ENCODE results near the gene HS3ST1. TPM values are rescaled to one million over a fixed set of nuclear protein-coding genes. Genes with fewer than 3 reads are reported as not detected.

Gene HS3ST1
- total RNA-seq, 1 experiment from 2014 or later, result 4.2 TPM

DNA sequence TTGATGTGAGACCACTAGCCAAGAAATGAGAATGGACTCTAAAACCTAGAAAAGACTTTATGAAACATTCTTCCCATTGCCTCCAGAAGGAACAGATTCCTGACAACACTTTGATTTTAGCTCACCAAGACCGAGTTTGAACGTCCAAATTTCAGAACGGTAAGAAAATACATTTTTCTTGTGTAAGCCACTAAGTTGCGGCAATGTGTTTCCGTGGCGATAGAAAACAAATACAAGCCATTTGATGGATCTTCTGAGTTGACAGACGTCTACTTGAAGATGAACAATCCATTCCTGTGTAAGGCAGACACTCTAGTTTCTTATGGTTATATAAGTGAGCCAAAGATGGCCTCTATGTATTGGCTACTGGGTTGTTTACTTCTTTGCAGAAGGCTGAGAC, 52.5 kb downstream of the HS3ST1 start:
- H3K79me2 ChIP-seq (ENCODE audit: low read length), result no peaks in the 10 kb centered on the region
- H2AFZ ChIP-seq (ENCODE audit: low read length), result no peak overlapping the region
- TF ChIP-seq, protein P1, sequence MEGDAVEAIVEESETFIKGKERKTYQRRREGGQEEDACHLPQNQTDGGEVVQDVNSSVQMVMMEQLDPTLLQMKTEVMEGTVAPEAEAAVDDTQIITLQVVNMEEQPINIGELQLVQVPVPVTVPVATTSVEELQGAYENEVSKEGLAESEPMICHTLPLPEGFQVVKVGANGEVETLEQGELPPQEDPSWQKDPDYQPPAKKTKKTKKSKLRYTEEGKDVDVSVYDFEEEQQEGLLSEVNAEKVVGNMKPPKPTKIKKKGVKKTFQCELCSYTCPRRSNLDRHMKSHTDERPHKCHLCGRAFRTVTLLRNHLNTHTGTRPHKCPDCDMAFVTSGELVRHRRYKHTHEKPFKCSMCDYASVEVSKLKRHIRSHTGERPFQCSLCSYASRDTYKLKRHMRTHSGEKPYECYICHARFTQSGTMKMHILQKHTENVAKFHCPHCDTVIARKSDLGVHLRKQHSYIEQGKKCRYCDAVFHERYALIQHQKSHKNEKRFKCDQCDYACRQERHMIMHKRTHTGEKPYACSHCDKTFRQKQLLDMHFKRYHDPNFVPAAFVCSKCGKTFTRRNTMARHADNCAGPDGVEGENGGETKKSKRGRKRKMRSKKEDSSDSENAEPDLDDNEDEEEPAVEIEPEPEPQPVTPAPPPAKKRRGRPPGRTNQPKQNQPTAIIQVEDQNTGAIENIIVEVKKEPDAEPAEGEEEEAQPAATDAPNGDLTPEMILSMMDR (conservative IDR thresholded peaks at IDR 0.05; ENCODE audit: low read depth, low read length), result no peak
- no peak for TF ChIP-seq EZH2 (IDR thresholded peaks at IDR 0.05; ENCODE audit: low read length, unreplicated experiment)
- TF ChIP-seq EZH2phosphoT487 (IDR thresholded peaks at IDR 0.05; ENCODE audit: borderline replicate concordance, low read length), result no peak
- no TSS peak for BruUV-seq (replicated peaks)
- H3K27me3 ChIP-seq (ENCODE audit: low read length), result no peaks in the 10 kb centered on the region
- H3F3A ChIP-seq (ENCODE audit: low read length, unreplicated experiment), result no peaks in the 10 kb centered on the region
- no peak overlapping the region for H3K9ac ChIP-seq (ENCODE audit: low read length)
- ATAC-seq (no peak), DNase-seq (no peak)
- ChIA-PET CTCF (no interaction called here), POLR2A (ENCODE audit: unreplicated experiment) (no interaction called here)
- no peaks in the 10 kb centered on the region for H3K4me1 ChIP-seq (ENCODE audit: insufficient read depth, low read length)
- no peaks in the 10 kb centered on the region for H3K9me3 ChIP-seq (ENCODE audit: low read length)
- no peak overlapping the region for H3K4me2 ChIP-seq (ENCODE audit: low read length)
- no peaks in the 10 kb centered on the region for H4K20me1 ChIP-seq (ENCODE audit: low read length)
- H3K9me2 ChIP-seq (replicated peaks; ENCODE audit: low read length), result no peaks in the 10 kb centered on the region
- H3K36me3 ChIP-seq (ENCODE audit: low read depth, low read length), result no peaks in the 10 kb centered on the region
- no peak overlapping the region for H3K27ac ChIP-seq (ENCODE audit: low read length)
- intact Hi-C loops (cut with micrococcal nuclease), result no loop called here
- H3K4me3 ChIP-seq (ENCODE audit: low read length), result no peak overlapping the region

DNA sequence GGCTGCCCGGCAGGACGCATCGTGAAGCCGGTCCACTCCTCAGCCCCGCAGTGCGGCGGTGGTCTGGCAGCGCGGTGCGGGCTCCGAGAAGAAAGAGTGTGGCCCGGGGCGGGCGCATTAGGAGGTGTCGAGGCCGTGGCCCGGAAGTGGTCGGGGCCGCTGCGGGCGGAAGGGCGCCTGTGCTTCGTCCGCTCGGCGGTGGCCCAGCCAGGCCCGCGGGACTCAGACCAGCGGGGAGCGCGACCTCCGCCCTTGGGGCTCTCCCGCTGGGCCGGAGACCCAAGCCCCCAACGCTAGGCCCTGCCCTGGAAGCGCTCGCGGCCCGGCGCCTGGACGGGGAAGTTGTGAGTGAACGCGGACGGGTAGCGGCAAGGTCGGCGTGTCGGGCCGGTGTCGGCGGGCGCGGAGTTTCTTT, 60.0 kb downstream of the HS3ST1 start:
- H2AFZ ChIP-seq (ENCODE audit: low read length), result no peak overlapping the region
- no peaks in the 10 kb centered on the region for H3F3A ChIP-seq (ENCODE audit: low read length, unreplicated experiment)
- no peaks in the 10 kb centered on the region for H4K20me1 ChIP-seq (ENCODE audit: low read length)
- DNase-seq (no peak), ATAC-seq (no peak)
- H3K27ac ChIP-seq (ENCODE audit: low read length), result no peak overlapping the region
- no TSS peak for BruUV-seq (replicated peaks)
- no peak overlapping the region for H3K4me3 ChIP-seq (ENCODE audit: low read length)
- POLR2A ChIA-PET (ENCODE audit: unreplicated experiment), result no interaction called here
- CTCF ChIA-PET, result no interaction called here
- TF ChIP-seq, protein P1 (conservative IDR thresholded peaks at IDR 0.05; ENCODE audit: low read depth, low read length), result no peak
- no peak for TF ChIP-seq EZH2 (IDR thresholded peaks at IDR 0.05; ENCODE audit: low read length, unreplicated experiment)
- no peak for TF ChIP-seq EZH2phosphoT487 (IDR thresholded peaks at IDR 0.05; ENCODE audit: borderline replicate concordance, low read length)
- no peaks in the 10 kb centered on the region for H3K27me3 ChIP-seq (ENCODE audit: low read length)
- H3K9me3 ChIP-seq (ENCODE audit: low read length), result no peaks in the 10 kb centered on the region
- H3K9ac ChIP-seq (ENCODE audit: low read length), result no peak overlapping the region
- intact Hi-C loops (cut with micrococcal nuclease), result no loop called here
- no peaks in the 10 kb centered on the region for H3K79me2 ChIP-seq (ENCODE audit: low read length)
- no peaks in the 10 kb centered on the region for H3K36me3 ChIP-seq (ENCODE audit: low read depth, low read length)
- no peaks in the 10 kb centered on the region for H3K4me1 ChIP-seq (ENCODE audit: insufficient read depth, low read length)
- no peak overlapping the region for H3K4me2 ChIP-seq (ENCODE audit: low read length)
- H3K9me2 ChIP-seq (replicated peaks; ENCODE audit: low read length), result no peaks in the 10 kb centered on the region

DNA sequence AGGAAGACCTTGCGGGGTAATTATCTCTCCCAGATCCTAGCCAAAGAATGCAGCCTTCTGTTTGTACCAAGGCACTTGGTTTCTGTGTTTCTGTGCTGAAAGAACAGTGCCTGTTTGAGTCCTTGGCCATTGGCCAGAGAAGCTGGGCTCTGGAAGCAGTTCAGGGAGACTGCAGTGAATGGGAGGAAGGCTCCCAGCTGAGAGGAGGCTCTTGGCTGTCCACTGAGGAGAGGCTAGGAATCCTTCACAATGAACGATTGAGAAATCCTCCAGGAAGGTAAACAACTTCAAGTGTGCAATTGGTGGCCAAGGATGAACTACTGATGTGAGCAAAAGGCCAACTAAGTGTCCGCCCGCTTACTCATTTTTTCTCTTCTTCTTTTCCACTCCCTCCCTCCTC, 61.3 kb downstream of the HS3ST1 start:
- Histone ChIP-seq H3K4me3 (ENCODE audit: low read length) (no peak overlapping the region), H3K4me1 (ENCODE audit: insufficient read depth, low read length) (no peaks in the 10 kb centered on the region), H3K27me3 (ENCODE audit: low read length) (no peaks in the 10 kb centered on the region), H3K4me2 (ENCODE audit: low read length) (no peak overlapping the region), H3K9me3 (ENCODE audit: low read length) (no peaks in the 10 kb centered on the region), H3K9me2 (replicated peaks; ENCODE audit: low read length) (no peaks in the 10 kb centered on the region), H3K9ac (ENCODE audit: low read length) (no peak overlapping the region), H3F3A (ENCODE audit: low read length, unreplicated experiment) (no peaks in the 10 kb centered on the region), H3K27ac (ENCODE audit: low read length) (no peak overlapping the region), H2AFZ (ENCODE audit: low read length) (no peak overlapping the region), H3K79me2 (ENCODE audit: low read length) (no peaks in the 10 kb centered on the region), H3K36me3 (ENCODE audit: low read depth, low read length) (no peaks in the 10 kb centered on the region), H4K20me1 (ENCODE audit: low read length) (no peaks in the 10 kb centered on the region)
- no TSS peak for BruUV-seq (replicated peaks)
- ChIA-PET POLR2A (ENCODE audit: unreplicated experiment) (no interaction called here), CTCF (interaction anchor here (0.7 kb wide), 1 partner anchor 35 kb away, joined by 3 read pairs; no protein-coding TSS in a partner anchor)
- DNase-seq, result peak; percentile 32
- TF ChIP-seq, protein P1 (conservative IDR thresholded peaks at IDR 0.05; ENCODE audit: low read depth, low read length), result no peak
- TF ChIP-seq EZH2 (IDR thresholded peaks at IDR 0.05; ENCODE audit: low read length, unreplicated experiment) (no peak), EZH2phosphoT487 (IDR thresholded peaks at IDR 0.05; ENCODE audit: borderline replicate concordance, low read length) (no peak)
- no peak for ATAC-seq
- intact Hi-C loops (cut with micrococcal nuclease), result no loop called here

Data from PC-3 (cell line).